ENCODE data around the gene ATG4C.

Gene ATG4C

GRCh38 chr1:62849031-62849430, 65.1 kb downstream of the ATG4C start:
- DNase-seq: no peak

GRCh38 chr1:62852253-62852652, 68.3 kb downstream of the ATG4C start:
- no peak for DNase-seq

- DNase-seq: no peak
These were observed 73.0 kb downstream of the ATG4C start for GRCh38 chr1:62856960-62857359.

GRCh38 chr1:62869217-62869754, 85.4 kb downstream of the ATG4C start:
- DNase-seq: no peak

- peak; percentile 16 for DNase-seq
These were observed 86.2 kb downstream of the ATG4C start for GRCh38 chr1:62870148-62870547.

- peak; percentile 17 for DNase-seq
These were observed 91.7 kb downstream of the ATG4C start for GRCh38 chr1:62875676-62876075.

- DNase-seq: no peak
These were observed 92.6 kb downstream of the ATG4C start for GRCh38 chr1:62876535-62876934.

- DNase-seq: no peak
These were observed 93.6 kb downstream of the ATG4C start for GRCh38 chr1:62877579-62877978.

- DNase-seq: no peak
These were observed 96.0 kb downstream of the ATG4C start for GRCh38 chr1:62879962-62880361.

- DNase-seq: no peak
These were observed 98.5 kb downstream of the ATG4C start for GRCh38 chr1:62882201-62883104.

GRCh38 chr1:62884156-62884740, 100.3 kb downstream of the ATG4C start:
- DNase-seq: no peak

GRCh38 chr1:62887799-62888507, 104.0 kb downstream of the ATG4C start:
- DNase-seq: no peak

- DNase-seq: no peak
These were observed 108.1 kb downstream of the ATG4C start for GRCh38 chr1:62891956-62892562.

GRCh38 chr1:62897788-62898187, 113.9 kb downstream of the ATG4C start:
- DNase-seq: no peak

- DNase-seq: no peak
These were observed 116.6 kb downstream of the ATG4C start for GRCh38 chr1:62900566-62900965.

GRCh38 chr1:62901650-62902049, 117.7 kb downstream of the ATG4C start:
- no peak for DNase-seq

GRCh38 chr1:62903522-62903921, 119.6 kb downstream of the ATG4C start:
- DNase-seq: no peak

GRCh38 chr1:62903982-62904855, 120.3 kb downstream of the ATG4C start:
- no peak for DNase-seq

- no peak for DNase-seq
These were observed 120.9 kb downstream of the ATG4C start for GRCh38 chr1:62904856-62905225.

GRCh38 chr1:62905309-62905708, 121.4 kb downstream of the ATG4C start:
- DNase-seq: no peak

GRCh38 chr1:62905872-62906271, 121.9 kb downstream of the ATG4C start:
- DNase-seq: no peak

- DNase-seq: no peak
These were observed 122.5 kb downstream of the ATG4C start for GRCh38 chr1:62906428-62906886.
